HFF-Myc (cell line): ENCODE measurements around the gene SNX3.

Experiments used
- DNase-seq: peaks from one replicate; pipeline ENCODE4 v3.0.0-alpha.2; 2011; ENCODE audit warnings: low read depth; ENCODE audit errors: extremely low read depth
- H3K4me3 ChIP-seq: replicated peaks from 2 replicates; pipeline ENCODE4 v1.5.1; 2011; ENCODE audit warnings: low read depth, mild to moderate bottlenecking, control low read depth, low read length
- CTCF ChIP-seq: IDR thresholded peaks from 2 replicates; pipeline ENCODE4 v1.5.1; 2012; ENCODE audit warnings: mild to moderate bottlenecking, low read depth, low read length, control low read depth; ENCODE audit errors: missing control alignments

Gene SNX3

GRCh38 chr6:108235127-108235526, 25.7 kb downstream of the SNX3 start:
- TF ChIP-seq CTCF, result no peak

GRCh38 chr6:108228416-108228815, 32.4 kb downstream of the SNX3 start:
- no peak for DNase-seq
- no peak for TF ChIP-seq CTCF
- no peak overlapping the region for H3K4me3 ChIP-seq

More at GRCh38 chr6:108235127-108235526, 25.7 kb downstream of the SNX3 start:
- no peak overlapping the region for H3K4me3 ChIP-seq
- DNase-seq, result no peak

GRCh38 chr6:108227290-108227689, 33.5 kb downstream of the SNX3 start:
- no peak for TF ChIP-seq CTCF
- H3K4me3 ChIP-seq, result no peak overlapping the region
- no peak for DNase-seq

GRCh38 chr6:108222504-108222903, 38.3 kb downstream of the SNX3 start:
- no peak for TF ChIP-seq CTCF
- no peak overlapping the region for H3K4me3 ChIP-seq
- DNase-seq, result no peak

DNA sequence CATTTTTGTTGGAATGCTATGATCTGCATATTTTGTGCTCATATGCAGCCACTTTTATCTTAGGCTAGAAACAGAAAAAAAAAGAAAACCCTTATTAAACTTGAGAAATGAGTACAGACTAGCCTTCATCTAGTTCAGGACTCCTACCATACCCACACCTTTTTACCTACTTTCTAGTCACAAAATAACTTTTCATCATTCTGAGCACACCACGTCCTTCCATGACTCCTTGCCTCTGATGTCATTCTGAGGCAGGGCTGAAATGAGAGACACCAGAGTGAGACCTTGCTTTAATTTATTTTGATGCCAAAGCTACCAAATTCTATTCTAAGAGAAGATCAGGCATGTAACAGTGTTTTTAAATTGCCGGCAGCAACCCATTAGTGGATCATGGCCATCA, 38.8 kb downstream of the SNX3 start:
- TF ChIP-seq CTCF, result no peak
- no peak for DNase-seq

GRCh38 chr6:108211671-108212070, 49.2 kb downstream of the SNX3 start:
- no peak overlapping the region for H3K4me3 ChIP-seq
- DNase-seq, result no peak
- no peak for TF ChIP-seq CTCF

More for the DNA sequence above, 38.8 kb downstream of the SNX3 start:
- no peak overlapping the region for H3K4me3 ChIP-seq

DNA sequence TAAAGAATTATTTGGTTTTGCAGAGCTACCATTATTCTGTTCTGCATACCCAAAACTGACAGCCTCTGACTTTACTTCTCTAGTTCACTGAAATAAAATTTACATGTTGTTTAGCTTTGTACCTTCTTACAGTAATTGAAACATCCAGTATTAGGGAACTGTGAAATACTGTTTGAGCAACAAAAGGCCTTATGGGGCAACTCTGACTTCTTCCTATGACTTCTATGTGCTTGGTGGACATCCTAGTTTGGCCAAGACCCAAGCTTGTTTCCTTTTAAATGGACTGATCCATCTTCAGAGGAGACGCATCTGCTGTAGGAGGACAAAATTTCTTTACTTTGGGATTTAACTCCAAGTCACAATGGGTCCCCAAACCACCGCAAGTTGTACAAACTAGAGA, 50.3 kb downstream of the SNX3 start:
- no peak for DNase-seq
- no peak for TF ChIP-seq CTCF
- H3K4me3 ChIP-seq, result no peak overlapping the region
